Mucosa of gallbladder (tissue), 1 donor: ENCODE results near the gene WDR62. TPM values are rescaled to one million over a fixed set of nuclear protein-coding genes. Genes with fewer than 3 reads are reported as not detected.

Source experiments
- DNase-seq: peaks from one replicate; pipeline ENCODE4 v3.0.0-alpha.2; 2020; ENCODE audit warnings: low spot score
- total RNA-seq: library from RNA; stranded (reverse); gene quantifications from one replicate; pipeline ENCODE4 v1.2.1, GENCODE V29; 2021
- donor health status: DM: no; HTN: no; CAD: no.

Gene WDR62
- total RNA-seq, 1 donor from 2014 or later: 1.3 TPM

DNA sequence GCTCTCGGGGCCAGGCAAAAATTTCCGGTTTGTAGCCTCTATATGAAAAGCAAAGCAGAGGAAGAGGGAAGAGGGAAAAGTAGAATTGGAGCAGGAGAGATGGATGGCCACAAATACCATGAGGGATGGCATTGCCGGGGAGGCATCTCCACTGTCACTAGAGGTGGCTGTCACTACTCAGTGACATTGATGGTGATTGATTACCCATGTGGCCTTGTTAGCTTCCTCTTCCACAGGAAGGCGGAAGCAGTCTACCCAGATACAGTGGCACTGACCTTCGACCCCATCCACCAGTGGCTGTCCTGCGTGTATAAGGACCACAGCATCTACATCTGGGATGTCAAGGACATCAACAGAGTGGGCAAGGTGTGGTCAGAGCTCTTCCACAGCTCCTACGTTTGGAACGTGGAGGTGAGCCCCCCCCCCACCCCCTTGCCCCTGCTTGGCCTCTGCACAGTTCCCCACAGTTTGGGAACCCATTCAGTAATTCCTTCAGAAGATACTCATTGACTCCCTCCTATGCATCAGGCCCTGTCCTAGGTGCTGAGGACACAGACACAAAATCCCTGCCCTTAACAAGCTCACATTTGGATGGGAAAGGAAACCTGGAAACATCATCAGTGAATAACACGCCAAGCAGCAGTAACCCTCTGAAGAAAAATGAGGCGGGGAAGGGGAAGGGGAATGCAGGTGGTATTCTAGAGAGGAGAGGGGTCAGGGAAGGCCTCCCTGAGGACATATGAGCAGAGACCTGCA is 18.6 kb downstream of the WDR62 start:
- no peak for DNase-seq

DNA sequence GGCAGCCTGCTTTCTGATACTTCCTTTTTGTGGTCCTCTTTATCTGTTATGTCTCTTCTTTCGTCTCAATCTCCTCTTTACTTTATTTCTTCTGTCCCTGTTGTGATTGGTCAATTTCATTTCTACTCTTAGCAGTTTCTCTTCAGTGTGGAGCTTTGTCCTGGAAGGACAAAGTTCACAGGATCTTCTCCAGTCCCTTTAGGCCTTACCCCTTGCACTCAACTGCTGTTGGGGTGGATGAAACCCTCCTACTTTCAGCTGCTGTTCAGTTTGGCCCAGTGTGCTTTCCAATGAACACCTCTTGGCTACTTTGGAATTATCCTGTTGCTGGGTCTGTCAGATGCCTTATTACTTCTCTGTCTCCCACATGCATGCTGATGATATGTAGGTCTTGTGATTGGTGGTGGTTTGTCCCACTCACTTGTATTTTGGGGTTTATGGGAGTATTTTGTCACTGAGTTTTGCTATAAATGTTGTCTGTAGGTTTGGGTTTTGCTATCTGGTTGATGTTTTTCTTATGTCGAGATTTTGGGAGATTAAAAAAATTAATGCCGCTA is 24.8 kb downstream of the WDR62 start:
- DNase-seq: no peak

DNA sequence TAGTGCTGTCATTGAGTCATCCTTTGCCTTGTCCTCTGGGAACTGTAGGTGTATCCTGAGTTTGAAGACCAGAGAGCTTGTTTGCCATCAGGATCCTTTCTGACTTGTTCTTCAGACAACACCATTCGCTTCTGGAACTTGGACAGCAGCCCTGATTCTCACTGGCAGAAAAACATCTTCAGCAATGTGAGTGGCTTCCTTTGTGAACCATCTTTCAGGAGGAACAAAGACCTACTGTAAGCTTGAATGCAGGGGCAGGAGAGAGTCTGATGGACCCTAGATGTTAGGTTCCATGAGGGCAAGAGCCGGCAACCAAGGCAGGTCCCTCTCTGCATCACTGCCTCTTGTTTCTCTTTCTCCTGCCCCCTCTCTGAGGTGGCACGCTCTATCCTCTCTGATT is 26.7 kb downstream of the WDR62 start:
- DNase-seq: no peak

DNA sequence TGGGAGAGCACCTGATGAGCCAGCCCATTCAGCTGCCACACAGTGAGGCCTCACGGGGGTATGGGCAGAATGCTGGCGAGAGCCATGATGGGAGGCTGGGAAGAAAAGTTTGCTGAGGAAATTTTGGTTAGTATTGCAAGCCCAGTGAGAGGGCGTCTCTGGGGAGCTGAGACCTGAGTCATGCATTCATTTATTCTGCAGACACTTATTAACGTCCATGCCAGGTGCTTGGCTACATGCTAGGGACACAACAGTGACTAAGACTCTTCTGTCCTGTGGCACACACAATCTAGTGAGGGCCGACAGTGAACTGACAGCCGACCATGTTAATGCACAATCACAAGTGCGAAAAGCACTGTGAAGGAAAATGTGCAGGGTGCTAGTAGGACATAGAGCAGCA is 27.2 kb downstream of the WDR62 start:
- no peak for DNase-seq

DNA sequence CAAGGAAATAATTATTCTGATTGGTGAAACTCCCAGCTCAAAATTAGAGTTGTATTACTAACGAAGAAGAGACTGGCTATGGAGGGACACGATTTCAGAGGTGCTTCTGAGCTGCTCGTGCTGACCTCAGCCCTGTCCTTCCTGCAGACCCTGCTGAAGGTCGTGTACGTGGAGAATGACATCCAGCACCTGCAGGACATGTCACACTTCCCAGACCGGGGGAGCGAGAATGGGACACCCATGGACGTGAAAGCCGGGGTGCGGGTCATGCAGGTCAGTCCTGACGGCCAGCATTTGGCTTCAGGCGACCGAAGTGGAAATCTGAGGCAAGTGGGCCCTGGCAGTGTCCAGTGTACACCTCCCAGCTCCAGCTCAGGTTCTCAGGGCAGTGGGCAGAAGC is 28.2 kb downstream of the WDR62 start:
- no peak for DNase-seq

DNA sequence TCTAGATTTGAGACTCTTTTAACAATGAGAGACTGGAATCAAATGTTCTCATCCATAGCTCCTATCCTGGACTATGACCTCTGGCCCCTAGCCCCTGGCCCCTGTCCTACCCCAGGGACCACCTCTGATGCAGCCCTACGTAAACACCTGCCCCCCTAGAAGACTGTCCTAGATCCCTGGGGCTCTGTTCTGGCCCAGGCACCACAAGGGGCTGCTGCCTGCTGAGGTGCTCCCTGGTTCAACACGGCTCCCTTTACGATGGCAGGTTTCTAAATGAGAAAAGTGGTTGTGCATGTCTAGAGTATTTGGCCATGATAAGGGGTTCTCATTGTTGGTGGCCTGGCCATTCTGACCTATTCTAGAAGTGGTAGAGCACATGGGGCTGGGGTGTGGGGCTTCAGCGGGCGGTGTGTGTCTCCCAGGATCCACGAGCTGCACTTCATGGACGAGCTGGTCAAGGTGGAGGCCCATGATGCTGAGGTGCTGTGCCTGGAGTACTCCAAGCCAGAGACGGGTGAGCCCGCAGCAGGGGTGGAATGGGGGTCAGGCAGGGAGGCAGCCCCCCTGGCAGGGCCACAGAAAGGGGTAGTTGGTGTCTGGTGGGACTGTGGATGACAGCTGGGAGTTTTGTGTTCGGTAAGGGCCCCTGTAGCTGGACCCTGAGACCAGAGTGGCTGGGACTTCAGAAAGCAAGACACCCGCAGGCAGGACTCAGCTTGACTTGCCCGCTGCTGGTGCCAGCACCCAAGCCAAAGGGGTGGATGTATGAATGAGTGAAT is 29.7 kb downstream of the WDR62 start:
- no peak for DNase-seq

DNA sequence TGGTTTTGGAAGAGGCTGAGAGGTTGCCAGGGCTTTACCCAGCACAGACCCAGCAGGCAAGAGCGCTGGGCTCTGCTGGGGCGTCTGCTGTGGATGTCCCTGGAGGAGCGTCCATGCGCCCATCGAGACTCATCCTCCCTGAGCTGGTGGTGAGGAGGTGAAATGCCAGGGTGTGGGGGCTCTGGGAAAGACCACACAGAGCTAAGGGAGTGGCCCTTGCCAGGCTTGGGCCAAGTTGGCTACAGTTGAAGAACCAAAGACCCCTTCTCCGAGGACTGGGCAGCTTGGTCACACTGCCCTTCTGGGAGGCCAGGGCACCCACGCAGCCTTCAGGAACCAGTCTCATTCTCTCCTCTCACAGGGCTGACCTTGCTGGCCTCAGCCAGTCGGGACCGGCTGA is 31.6 kb downstream of the WDR62 start:
- DNase-seq: no peak

DNA sequence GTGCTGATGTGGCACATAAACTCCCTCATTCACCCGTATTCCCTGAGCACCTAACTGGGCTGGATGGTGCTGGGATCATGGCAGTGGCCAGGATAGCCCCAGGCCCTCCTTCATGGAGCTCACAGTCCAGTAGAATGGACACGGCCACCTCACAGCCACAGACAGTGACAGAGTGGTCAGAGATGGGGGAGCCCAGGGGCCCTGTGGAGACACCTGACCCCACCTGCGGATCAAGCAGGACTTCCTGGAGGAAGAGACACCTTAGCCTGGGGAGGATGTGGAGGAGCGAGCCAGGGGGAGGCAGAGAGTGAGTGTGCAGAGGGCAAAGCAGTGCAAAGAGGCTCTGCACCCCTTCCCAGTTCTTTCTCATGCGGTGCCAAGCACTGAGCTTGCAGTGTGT is 35.1 kb downstream of the WDR62 start:
- DNase-seq: no peak

DNA sequence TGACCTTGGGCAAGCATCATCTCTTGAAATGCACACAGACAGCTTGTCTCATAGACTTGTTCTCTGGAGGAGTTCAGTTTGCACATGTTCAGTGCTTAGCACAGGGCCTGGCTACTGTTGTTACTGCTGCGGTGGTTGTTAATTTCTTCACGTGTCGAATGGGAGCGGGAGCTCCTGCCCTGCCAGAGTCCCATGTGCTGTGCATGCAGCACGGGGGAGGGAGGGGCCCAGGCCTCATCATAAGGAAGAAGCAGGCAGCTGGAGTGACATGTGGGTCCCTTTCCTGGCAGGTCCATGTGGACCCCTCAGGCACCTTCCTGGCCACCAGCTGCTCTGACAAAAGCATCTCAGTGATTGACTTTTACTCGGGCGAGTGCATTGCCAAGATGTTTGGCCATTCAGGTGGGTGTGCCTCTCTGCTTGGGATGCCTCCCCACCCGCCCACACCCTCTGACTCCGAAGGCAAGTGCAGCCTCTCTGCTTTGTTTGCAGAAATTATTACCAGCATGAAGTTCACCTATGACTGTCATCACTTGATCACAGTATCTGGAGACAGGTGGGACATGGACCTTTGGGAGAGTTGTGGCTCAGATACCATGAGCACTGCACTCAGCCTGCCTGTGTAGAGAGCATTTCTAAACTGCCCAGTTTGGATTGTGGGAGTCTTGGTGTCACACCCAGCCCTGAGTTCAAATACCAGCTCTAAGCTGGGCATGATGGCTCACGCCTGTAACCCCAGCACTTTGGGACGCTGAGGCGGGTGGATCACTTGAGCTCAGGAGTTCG is 36.4 kb downstream of the WDR62 start:
- no peak for DNase-seq

DNA sequence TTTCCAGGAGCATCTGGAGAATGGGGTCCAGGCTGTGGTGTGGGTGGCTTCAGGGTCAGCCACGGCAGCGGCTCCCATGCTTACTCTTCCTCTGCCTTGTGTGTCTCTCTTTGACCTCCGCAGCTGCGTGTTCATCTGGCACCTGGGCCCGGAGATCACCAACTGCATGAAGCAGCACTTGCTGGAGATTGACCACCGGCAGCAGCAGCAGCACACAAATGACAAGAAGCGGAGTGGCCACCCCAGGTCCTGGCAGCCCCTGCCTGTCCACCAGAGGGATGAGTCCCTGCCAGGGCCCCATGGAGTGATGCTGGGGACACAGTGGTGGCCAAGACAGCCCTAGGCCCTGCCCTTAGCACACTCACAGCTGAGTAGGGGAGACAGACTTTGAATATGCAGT is 37.9 kb downstream of the WDR62 start:
- DNase-seq: no peak

DNA sequence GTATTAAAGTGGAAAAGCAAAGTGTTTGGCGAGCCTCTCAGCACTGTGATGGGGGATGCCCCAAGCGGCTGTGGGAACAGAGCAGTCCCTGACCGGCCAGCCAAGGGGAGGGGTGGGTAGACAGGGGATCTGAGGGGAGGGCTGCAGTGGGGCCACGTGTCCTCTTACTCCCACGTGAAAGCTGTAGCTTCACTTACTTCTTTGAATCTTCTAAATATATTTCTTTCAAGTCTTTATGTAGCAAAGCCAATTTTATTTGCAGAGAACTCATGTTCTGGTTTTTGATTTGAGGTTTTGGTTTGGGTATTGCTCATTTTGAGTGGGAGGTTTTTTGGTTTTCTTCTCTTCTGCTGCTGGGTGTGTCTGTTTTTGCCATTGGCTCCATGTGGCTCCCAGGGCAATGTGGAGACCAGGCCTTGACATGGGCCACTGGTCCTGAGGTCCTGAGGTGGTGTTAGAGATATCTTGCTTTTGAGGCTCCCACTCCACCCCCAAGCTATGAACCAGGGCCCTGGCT is 38.5 kb downstream of the WDR62 start:
- no peak for DNase-seq

DNA sequence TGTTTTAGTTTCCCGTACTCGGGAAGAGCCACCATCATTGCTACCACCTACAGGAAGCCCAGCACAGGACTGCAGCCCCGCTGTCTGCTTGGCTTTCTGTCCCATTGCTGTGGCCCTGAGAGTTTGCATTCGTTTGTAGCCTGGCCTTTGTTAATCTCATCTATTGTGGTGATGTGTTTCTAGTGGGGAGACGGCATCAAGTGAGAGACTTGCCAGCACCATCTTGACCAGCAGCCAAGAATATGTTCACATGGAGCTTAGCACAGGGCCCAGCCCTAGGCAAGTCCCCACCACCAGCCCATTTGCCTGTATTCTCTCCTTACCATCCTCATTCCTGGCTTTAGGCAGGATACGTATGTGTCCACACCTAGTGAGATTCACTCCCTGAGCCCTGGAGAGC is 39.0 kb downstream of the WDR62 start:
- DNase-seq: no peak

DNA sequence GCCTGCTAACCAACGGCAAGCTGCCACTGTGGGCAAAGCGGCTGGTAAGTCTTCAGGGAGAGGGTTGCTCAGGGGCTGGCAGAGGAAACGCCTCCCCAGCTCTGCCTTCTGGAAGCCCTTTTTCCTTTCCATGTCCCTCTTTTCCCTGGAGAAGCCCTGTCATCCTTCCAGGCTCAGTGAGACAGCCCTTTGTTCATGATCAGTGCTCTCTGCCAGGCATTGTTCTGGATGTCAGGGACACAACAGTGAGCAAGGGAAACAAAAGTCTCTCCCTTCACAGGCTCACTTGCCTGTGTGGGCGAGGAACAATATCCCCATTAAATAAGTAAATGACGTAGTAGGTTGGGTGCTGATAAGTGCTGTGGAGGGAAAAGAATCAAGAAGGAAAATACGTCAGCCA is 42.3 kb downstream of the WDR62 start:
- DNase-seq: no peak

DNA sequence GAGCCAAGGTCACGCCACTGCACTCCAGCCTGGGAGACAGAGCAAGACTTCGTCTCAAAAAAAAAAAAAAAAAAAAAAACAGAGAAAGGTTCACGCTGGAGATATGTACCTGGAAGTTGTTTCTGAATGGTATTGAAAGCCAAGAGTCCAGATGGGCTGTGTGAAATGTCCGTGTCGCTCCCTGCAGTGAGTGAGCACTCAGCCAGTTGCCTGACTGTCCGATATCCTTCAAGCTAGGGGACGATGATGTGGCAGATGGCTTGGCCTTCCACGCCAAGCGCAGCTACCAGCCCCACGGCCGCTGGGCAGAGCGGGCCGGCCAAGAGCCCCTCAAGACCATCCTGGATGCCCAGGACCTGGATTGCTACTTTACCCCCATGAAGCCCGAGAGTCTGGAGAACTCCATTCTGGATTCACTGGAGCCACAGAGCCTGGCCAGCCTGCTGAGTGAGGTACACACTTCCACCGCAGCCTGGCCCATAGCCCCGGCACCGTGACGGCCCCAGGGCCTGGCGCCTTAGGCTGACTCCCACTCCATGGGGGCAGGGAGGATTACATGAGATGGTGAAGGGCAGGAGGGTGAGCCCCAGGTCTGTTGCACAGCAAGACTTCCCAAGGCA is 44.6 kb downstream of the WDR62 start:
- DNase-seq: no peak

DNA sequence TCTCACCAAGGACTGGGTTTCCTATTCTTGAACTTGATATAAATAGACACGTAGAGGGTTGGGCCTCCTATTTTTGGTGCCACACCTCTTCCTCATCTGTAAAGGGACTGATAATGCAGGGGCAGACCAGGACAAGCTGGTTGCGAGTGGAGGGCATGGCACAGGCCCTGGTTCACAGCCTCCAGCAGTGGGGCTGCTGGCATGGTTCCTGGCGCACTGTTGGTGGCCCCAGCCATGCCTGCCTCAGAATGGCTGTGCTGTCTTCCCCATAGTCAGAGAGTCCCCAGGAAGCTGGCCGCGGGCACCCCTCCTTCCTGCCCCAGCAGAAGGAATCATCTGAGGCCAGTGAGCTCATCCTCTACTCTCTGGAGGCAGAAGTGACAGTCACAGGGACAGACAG is 45.8 kb downstream of the WDR62 start:
- no peak for DNase-seq

DNA sequence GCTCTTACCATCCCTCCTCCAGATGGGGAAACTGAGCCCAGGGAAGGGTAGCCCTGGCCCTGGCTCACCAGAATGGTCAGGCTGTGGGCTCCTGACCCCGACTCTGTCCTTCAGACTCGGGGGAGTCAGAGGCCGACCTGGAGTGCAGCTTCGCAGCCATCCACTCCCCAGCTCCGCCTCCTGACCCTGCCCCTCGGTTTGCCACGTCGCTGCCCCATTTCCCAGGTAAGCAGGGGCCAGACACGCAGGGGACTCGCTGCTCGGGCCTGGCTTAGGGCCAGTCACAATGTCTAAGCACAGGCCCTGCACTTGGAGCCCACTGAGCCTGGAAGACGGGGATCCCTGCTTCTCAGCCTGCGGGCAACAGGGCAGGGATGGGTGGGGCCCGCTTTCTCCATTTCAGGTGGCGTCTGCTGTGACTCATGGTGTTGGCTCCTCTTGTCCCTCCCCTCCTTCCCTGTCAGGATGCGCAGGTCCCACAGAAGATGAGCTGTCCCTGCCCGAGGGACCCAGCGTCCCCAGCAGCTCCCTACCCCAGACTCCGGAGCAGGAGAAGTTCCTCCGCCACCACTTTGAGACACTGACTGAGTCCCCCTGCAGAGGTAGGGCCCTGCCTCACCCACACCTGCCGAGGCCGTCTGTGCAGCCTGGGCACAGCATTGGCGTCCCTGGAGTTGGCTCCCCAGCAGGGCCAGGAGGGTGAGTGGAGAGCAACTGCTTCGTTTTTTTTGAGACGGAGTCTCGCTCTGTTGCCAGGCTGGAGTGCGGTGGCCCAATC is 47.0 kb downstream of the WDR62 start:
- DNase-seq: no peak

DNA sequence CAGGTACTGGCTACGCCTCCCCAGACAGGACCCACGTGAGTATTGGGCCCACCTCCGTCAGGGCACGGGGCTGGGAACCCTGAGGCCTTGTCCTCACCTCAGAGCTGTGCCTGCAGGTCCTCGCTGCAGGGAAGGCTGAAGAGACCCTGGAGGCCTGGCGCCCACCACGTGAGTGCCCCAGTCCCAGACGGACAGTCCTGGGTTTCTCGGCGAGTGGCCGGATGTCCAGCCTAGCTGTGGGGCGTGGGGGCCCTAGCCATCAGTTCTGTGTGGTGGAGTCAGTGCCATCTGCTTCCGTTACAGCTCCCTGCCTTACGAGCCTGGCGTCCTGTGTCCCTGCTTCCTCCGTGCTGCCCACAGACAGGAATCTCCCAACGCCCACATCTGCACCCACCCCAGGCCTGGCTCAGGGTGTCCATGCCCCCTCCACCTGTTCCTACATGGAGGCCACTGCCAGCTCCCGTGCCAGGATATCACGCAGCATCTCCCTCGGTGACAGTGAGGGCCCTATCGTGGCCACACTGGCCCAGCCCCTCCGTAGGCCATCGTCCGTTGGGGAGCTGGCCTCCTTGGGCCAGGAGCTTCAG is 48.4 kb downstream of the WDR62 start:
- DNase-seq: no peak

DNA sequence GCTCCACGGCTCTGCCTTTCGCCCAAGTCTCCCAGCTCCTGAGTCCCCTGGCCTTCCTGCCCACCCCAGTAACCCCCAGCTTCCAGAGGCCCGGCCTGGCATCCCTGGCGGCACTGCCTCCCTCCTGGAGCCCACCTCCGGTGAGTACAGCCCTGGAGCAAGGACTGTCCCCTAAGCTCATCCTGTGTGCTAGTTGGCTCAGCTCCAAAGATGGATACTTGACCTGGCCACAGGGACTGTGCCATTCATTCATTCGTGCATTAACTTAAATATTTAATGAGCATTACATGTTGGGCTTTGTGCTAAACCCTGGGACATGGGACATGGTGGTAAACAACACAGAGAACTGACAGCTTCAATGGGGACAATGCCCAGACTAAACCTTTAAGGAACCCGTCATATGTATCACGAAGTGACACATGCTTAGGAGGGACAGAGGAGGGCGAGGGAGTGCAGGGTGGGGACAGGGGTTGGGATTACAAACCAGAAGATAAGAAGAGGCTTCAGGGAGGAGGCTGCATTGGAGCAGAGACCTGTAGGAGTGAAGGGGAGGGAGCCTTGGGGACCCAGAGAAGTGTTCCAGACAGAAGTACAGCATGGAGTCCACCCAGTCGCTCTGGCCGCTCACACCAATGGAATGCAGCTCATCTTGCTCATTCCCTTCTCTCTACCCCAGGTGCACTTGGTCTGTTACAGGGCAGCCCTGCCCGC is 49.3 kb downstream of the WDR62 start:
- no peak for DNase-seq

DNA sequence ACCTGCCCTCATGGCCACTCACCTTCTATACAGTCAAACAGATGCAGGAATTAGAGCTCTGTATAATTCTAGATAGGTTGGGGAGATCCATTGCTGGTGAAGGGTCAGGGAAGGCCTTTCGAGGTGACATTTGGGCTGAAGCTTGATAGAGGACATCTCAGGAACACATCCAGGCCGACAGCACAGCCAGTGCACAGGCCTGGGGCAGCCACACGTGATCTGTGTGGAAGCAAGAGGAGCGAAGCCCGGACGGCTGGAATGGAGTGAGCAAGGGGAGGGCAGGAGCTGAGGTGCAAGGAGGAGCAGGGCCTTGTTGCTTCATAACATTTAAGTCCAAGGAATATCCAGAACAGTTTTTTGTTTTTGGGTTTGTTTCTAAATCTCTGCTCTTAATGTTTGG is 51.7 kb downstream of the WDR62 start:
- DNase-seq: no peak

DNA sequence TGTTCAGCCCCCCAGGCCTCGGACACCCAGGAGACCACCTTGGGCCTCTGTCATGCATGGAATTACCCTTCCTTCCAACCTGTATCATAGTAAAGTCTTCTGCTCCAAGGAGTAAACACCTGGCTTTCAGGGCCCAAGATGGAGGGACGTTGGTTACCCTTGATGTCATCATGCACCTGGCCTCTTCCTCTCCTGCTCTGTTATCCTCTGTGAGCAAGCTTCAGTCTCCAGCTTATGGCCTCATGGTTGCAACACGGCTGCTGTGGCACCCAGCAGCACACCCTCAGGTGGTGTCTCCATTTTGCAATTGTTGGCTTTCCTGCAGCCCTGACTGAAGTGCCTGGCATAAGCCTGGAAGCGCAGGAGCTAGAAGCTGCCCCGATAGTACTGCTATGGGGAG is 52.3 kb downstream of the WDR62 start:
- DNase-seq: no peak
